ENCODE data around the gene DLG1. TPM values are rescaled to one million over a fixed set of nuclear protein-coding genes. Genes with fewer than 3 reads are reported as not detected.
A peak's percentile ranks its signal among the peaks of the same experiment; 100 is the strongest.

The DLG1 gene
- total and polyA plus RNA-seq, 2 donors from 2014 or later = 19.4 to 101 TPM

GRCh38 chr3:196998966-196999760 lies 299.2 kb downstream of the DLG1 start:
- FAIRE-seq = no peak
- intact Hi-C loops (cut with DNase I) = no loop called here

GRCh38 chr3:196997311-196997710 lies 301.1 kb downstream of the DLG1 start:
- FAIRE-seq (no peak), DNase-seq (peak in 2 of 5 donors; percentile 27 to 53)
- H3K27ac ChIP-seq (ENCODE audit: low read depth in 2 of 2, low read length in 2 of 2) = no peak overlapping the region
- no peak for TF ChIP-seq CTCF (IDR thresholded peaks at IDR 0.05; ENCODE audit: borderline replicate concordance, extremely low read depth, insufficient read depth)
- H3K27me3 ChIP-seq (ENCODE audit: control insufficient read depth, insufficient read depth, low read length) = no peaks in the 10 kb centered on the region
- H3K4me3 ChIP-seq (ENCODE audit: low read length in 3 of 3) = no peak overlapping the region
- no peaks in the 10 kb centered on the region for H3K36me3 ChIP-seq (ENCODE audit: control insufficient read depth in 2 of 3, insufficient read depth in 3 of 3, low read length in 3 of 3)
- intact Hi-C loops (cut with DNase I) = no loop called here
- H3K4me1 ChIP-seq (ENCODE audit: control insufficient read depth in 2 of 3, insufficient read depth in 2 of 3, low read depth in 1 of 3, low read length in 3 of 3) = no peaks in the 10 kb centered on the region
- H3K9me3 ChIP-seq (ENCODE audit: control insufficient read depth in 2 of 3, insufficient read depth in 1 of 3, low read length in 3 of 3) = no peaks in the 10 kb centered on the region
- H3K9ac ChIP-seq (ENCODE audit: low read length in 3 of 3) = no peak overlapping the region

More at GRCh38 chr3:196998966-196999760, 299.2 kb downstream of the DLG1 start:
- Histone ChIP-seq H3K27me3 (ENCODE audit: control insufficient read depth, insufficient read depth, low read length) (no peaks in the 10 kb centered on the region), H3K9me3 (ENCODE audit: control insufficient read depth in 2 of 3, insufficient read depth in 1 of 3, low read length in 3 of 3) (no peaks in the 10 kb centered on the region), H3K36me3 (ENCODE audit: control insufficient read depth in 2 of 3, insufficient read depth in 3 of 3, low read length in 3 of 3) (no peaks in the 10 kb centered on the region), H3K27ac (ENCODE audit: low read depth in 2 of 2, low read length in 2 of 2) (no peak overlapping the region), H3K4me1 (ENCODE audit: control insufficient read depth in 2 of 3, insufficient read depth in 2 of 3, low read depth in 1 of 3, low read length in 3 of 3) (peaks cover 0 to 3% (median 0%) of the 10 kb centered on the region in 3 donors), H3K4me3 (ENCODE audit: low read length in 3 of 3) (no peak overlapping the region), H3K9ac (ENCODE audit: low read length in 3 of 3) (no peak overlapping the region)
- DNase-seq = peak in 2 of 5 donors; percentile 28 to 46
- no peak for TF ChIP-seq CTCF (IDR thresholded peaks at IDR 0.05; ENCODE audit: borderline replicate concordance, extremely low read depth, insufficient read depth)

GRCh38 chr3:196996454-196997265 lies 301.8 kb downstream of the DLG1 start:
- Histone ChIP-seq H3K9ac (ENCODE audit: low read length in 3 of 3) (no peak overlapping the region), H3K27ac (ENCODE audit: low read depth in 2 of 2, low read length in 2 of 2) (no peak overlapping the region), H3K36me3 (ENCODE audit: control insufficient read depth in 2 of 3, insufficient read depth in 3 of 3, low read length in 3 of 3) (no peaks in the 10 kb centered on the region), H3K27me3 (ENCODE audit: control insufficient read depth, insufficient read depth, low read length) (no peaks in the 10 kb centered on the region), H3K9me3 (ENCODE audit: control insufficient read depth in 2 of 3, insufficient read depth in 1 of 3, low read length in 3 of 3) (no peaks in the 10 kb centered on the region), H3K4me3 (ENCODE audit: low read length in 3 of 3) (no peak overlapping the region), H3K4me1 (ENCODE audit: control insufficient read depth in 2 of 3, insufficient read depth in 2 of 3, low read depth in 1 of 3, low read length in 3 of 3) (no peaks in the 10 kb centered on the region)
- FAIRE-seq = no peak
- peak in 3 of 5 donors; percentile 26 to 49 (median 28) for DNase-seq
- no peak for TF ChIP-seq CTCF (IDR thresholded peaks at IDR 0.05; ENCODE audit: borderline replicate concordance, extremely low read depth, insufficient read depth)
- intact Hi-C loops (cut with DNase I) = no loop called here
